Fibroblast of skin of right biceps (primary cell): ENCODE measurements around the gene HLCS.
A peak's percentile ranks its signal among the peaks of the same experiment; 100 is the strongest.
"Not testable (repeated sequence)": the region's sequence is repeated elsewhere in the genome, so short reads cannot be mapped to it uniquely, and the experiment has no call there.

ENCODE experiments used
- DNase-seq: peaks from one replicate; pipeline ENCODE4 v3.0.0-alpha.2; 2013

HLCS gene

DNA sequence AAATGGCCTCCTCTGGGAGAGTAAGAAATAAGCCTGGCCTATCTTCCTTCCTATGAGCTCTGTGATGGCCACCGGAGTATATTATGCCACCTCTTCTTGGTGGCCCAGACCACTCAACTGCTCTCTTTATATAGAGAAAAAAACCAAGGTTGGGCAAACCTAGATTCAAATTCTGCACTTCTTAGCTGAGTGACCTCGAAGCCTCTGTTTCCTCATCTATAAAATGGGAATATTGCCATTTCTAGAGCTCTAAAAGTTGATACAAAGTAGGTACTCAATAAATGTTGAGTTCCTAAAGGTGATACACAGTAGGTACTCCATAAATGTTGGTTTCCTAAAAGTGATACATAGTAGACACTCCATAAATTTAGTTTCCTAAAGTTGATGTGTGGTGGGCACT lies 120.7 kb downstream of the HLCS start:
- no peak for DNase-seq

- no peak for DNase-seq
Measured at GRCh38 chr21:36845070-36845469, 121.4 kb downstream of the HLCS start.

- peak; percentile 38 for DNase-seq
Measured at GRCh38 chr21:36841866-36842265, 124.6 kb downstream of the HLCS start.

- no peak for DNase-seq
Measured at GRCh38 chr21:36839735-36840134, 126.7 kb downstream of the HLCS start.

DNA sequence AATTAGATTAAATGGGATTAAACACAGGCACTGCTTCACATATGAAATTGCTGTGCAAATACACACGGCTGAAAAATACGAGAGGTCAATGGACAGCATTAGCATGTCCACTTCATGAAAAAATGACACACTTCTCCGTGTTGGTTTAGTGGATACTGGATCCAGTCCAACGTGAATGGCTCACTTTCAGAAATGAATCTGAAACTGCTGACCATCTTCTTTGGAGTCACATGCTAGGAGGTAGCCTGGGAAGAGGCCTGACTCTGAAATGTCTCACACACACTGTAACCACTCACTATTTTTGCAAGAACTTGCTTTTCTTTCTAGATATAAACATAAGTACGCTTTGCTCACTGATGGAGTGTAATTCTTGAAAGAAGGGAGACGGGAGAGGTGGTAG lies 127.3 kb downstream of the HLCS start:
- peak; percentile 42 for DNase-seq

DNA sequence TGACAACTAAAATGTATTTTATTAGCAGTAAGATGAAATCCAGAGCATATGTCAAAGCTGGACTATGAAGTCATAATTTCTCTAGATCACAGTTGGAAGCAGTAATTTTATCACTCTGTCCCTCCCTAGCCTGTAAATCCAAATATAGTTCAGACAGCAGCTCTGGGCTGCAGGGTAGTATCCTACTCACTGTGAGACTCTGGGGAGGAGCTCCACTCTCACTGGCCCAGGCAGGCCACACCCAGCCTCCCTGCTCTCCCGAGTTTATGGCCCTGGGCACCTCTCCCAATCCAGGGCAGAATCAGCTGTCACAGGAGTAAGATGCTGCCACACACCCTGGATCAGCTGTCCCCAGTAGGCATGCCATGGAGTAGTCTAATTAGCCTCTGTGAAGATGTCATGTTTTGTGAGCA lies 131.1 kb downstream of the HLCS start:
- no peak for DNase-seq

GRCh38 chr21:36834192-36834591 lies 132.3 kb downstream of the HLCS start:
- no peak for DNase-seq

DNA sequence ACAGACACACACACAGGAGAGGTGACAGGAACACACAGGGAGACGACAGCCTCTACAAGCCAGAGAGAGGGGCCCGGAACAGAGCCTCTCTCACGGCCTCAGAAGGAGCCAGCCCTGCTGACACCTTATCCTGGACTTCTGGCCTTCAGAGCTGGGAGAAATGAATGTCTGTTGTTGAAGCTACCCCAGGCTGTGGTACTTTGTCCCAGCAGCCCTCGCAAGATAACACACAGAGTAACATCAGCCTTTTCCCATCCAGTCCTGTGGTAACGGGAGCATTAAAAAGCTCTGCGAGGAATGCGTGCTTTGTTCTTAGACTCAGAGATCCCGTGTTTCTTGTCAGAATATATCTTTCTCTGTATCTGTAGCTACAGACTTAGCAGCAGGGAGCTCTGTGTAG lies 136.4 kb downstream of the HLCS start:
- no peak for DNase-seq

GRCh38 chr21:36828891-36829515 lies 137.5 kb downstream of the HLCS start:
- peak; percentile 40 for DNase-seq

- no peak for DNase-seq
Measured at GRCh38 chr21:36828208-36828607, 138.3 kb downstream of the HLCS start.

GRCh38 chr21:36825658-36826057 lies 140.8 kb downstream of the HLCS start:
- DNase-seq, result no peak

DNA sequence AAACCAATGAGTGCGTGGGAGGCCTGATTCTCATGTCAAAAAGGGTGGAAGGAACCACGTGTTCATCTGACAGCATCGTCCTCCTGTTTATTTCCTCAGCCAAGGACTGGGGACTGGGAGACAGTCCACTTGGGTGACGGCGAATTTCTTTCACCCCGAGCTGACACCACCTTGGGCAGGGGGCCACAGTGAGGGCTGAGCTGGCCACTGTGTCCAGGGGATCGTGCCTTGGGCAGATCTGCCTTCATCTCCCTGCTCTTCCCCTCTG lies 145.5 kb downstream of the HLCS start:
- no peak for DNase-seq

DNA sequence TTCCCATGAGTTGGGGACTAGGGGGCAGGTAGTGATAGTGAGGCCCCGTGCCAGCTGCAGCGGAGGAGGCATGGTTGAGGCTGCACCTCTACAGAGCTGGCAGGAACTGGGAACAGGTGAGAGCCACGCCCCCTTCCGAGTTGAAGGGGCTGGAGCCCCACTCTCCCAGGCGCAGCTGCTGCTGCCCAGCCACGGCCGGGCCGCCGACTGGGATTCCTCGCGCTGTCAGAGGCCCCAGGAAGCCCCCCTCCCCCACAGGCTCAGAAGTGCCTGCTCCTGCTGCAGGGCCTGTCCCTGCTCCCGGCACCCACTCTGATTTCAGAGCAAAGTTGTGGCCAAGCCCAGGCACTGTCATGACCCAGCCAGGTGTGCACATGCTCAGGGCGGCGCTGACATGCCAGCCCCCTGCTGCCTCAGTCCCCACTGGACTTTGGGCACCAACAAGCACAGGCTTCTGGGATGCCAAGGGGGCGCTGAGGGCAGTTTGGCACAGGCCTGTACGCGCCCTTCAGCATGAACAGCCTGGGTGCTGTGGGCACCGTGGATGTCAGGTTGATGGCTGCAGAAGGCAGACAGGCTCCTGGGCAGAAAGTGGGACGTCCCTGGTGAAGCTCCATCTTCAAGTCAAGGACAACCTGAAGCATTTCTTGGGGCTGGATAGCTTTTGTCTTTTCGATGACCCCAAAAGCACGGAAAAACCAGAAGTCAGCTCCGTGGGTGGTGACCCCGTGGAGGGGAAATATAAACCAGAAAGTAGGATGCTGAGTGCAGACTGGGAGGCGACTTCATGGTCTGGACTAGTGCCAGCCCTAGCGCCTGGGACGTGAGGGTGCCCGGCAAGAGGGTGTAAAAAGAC lies 146.1 kb downstream of the HLCS start:
- peak; percentile 10 for DNase-seq

- DNase-seq, result no peak
Measured at GRCh38 chr21:36817732-36818450, 148.6 kb downstream of the HLCS start.

DNA sequence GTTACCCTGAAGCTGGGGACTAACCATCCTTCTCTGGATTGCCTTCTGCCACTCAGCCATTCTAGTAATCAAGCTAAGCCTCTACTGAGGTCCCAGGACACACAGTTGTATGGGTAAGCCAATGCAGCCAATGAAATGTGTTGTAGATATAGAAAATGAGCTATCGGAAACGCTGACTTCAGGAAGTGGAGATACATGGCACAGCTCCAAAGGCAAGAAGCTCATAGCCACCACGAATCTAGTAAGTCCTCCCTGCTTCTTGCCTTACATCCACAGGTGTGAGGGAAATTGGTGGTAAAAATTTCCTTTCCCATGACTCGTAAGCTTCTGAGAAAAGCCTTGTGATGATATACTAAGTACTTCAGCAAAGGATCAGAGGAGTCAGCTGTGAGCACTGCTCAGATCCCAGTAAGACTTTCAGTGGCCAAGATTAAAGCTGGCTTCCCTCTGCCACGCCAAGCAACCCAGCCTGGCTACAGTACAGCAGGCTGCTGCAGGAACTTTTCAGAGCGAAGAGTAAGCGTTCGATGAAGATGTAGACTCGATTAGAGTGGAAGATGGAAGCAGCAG lies 149.8 kb downstream of the HLCS start:
- no peak for DNase-seq

- DNase-seq, result not testable (repeated sequence)
Measured at GRCh38 chr21:36816026-36816425, 150.4 kb downstream of the HLCS start.

GRCh38 chr21:36815284-36815683 lies 151.2 kb downstream of the HLCS start:
- no peak for DNase-seq

- peak; percentile 33 for DNase-seq
Measured at GRCh38 chr21:36813052-36813451, 153.4 kb downstream of the HLCS start.

DNA sequence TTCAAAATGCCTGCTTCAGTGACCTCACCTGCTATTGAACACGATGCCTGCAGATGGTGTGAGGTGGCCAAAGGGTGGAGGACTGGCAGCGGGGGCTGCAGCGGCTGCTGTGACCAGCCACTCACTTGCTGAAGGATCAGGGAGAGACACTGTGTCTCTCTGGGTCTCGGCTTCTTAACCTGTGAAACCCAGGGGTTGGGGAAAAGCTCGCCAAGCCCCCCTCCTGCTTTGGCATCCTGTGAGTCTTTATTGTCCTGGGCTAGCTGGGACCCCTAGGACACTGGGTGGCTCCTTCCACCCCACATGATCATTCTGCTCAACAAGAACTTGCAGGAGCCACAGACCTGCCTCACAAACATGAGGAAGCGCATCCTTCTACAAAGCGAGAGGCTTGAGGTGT lies 154.7 kb downstream of the HLCS start:
- no peak for DNase-seq

GRCh38 chr21:36810443-36810842 lies 156.0 kb downstream of the HLCS start:
- DNase-seq, result no peak

DNA sequence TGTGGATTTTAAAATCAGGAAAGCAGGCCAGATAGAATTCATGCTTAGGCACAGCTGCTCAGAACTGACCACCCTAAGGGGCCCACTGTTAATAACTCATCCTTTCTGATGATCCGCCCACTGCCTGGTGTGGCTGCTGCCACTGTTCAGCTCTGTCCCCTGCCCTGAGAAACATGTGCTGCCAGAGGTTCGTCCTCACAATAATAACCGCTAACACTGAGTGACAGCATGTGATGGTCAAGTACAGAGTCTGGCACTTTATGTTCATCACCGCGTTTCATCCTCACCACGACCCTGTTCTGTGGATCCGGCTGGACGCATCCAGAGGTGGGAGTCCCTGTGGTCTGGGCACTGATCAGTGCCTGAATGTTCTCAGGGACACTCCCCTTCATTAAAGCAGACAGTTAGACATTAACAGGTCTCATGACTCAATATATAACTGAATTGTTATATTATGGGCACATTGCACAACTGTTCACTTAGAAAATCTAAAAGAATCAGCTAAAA lies 159.0 kb downstream of the HLCS start:
- DNase-seq, result no peak

DNA sequence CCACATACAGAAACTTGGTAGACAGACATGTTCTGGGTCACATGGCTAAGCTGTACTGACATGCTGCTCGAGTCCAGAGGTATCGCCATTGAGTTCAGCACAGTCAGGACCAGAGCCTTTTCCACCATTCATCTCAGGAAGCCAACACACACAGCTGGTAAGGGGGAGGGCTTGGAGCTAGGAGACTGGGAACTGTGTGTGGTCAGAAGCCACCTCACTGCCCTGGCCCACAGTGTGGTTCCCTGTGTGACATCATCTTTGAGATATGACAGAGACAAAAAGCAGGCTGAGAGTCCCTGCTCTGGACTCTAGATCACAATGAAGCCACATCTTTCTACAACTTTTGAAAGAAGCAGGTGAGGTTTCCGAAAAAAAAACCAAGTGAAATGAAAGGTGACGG lies 160.4 kb downstream of the HLCS start:
- DNase-seq, result peak; percentile 52

- no peak for DNase-seq
Measured at GRCh38 chr21:36804874-36805611, 161.4 kb downstream of the HLCS start.
